Heart left ventricle (tissue), 13 donors: ENCODE data around the gene PCED1A.

Source experiments
- CTCF ChIP-seq, 12 donors: fragments of 200-600 bp; sonication (generic) in 4 of 12; IDR thresholded peaks; one replicate each; pipeline versions ENCODE4 v1.5.0 to v1.8.0; 2018 to 2022; ENCODE audit warnings: antibody characterized with exemption in 12 of 12, mild to moderate bottlenecking in 5 of 12
- POLR2A ChIP-seq, 2 donors: fragments of 450-650 bp; IDR thresholded peaks; one replicate each; pipeline ENCODE4 v1.6.1; 2017; ENCODE audit warnings: antibody characterized with exemption in 2 of 2, mild to moderate bottlenecking in 2 of 2, moderate library complexity in 2 of 2
- donor health status: ischemic (EF 13 %, LVEDD 7.1; RV severe dilation, severe dysfunction).
- donor health status: DM: no; HTN: yes; CAD: no.
- donor health status: DM: no; HTN: no; CAD: no.
- donor health status: ischemic (EF 25% LVEDD 6.9; RV normal size, moderate dysfunction).
- donor health status: ischemic (EF 25% LVEDD 5.7; RV mildly dilated, moderate dysfunction).
- donor health status: ischemic (EF 35%, LVEDD 5.7; RV mildly dilated, moderate dysfunction).
- donor health status: nonischemic (EF 11% LVEDD 7.7; RV severe dilation, severe dysfunction).
- donor health status: DM: yes; HTN: yes; CAD: no.
- donor health status: PGD.
- donor health status: ischemic (EF 29% LVEDD 5.4; RV normal size, mild dysfunction).
- donor health status: nonischemic (EF 23%, LVEDD 6.1; RV moderate dilation, normal function).

GRCh38 chr20:2839732-2840137 is 720 bp downstream of the PCED1A start:
- TF ChIP-seq CTCF (IDR thresholded peaks at IDR 0.05) (no peak), POLR2A (IDR thresholded peaks at IDR 0.05) (no peak)
